ENCODE results near the gene LITAFD. TPM values are rescaled to one million over a fixed set of nuclear protein-coding genes. Genes with fewer than 3 reads are reported as not detected.
A peak's percentile ranks its signal among the peaks of the same experiment; 100 is the strongest.

Gene LITAFD
- total and polyA plus RNA-seq, 2 experiments from 2014 or later, result not detected

- TF ChIP-seq REST (IDR thresholded peaks at IDR 0.05; ENCODE audit: unreplicated experiment), result no peak
These were observed 10.0 kb downstream of the LITAFD start (continued) for GRCh38 chr16:8892101-8892575.

- Histone ChIP-seq H3K4me2 (no peak overlapping the region), H3K36me3 (ENCODE audit: insufficient read depth) (peaks cover 65% of the 10 kb centered on the region), H3K27ac (ENCODE audit: low read depth) (no peak overlapping the region), H3K9me2 (ENCODE audit: insufficient read depth) (no peaks in the 10 kb centered on the region), H3F3A (replicated peaks; ENCODE audit: low read depth) (peaks cover 9% of the 10 kb centered on the region; the same call in 1 of the 2 replicates), H2AFZ (no peak overlapping the region), H3K4me1 (ENCODE audit: insufficient read depth) (no peaks in the 10 kb centered on the region), H3K79me2 (replicated peaks; ENCODE audit: insufficient read depth) (no peaks in the 10 kb centered on the region; the same call in 1 of the 2 replicates), H3K4me3 (no peak overlapping the region), H3K27me3 (ENCODE audit: insufficient read depth) (no peaks in the 10 kb centered on the region), H4K20me1 (replicated peaks; ENCODE audit: insufficient read depth) (peaks cover 5% of the 10 kb centered on the region)
- no peak for ATAC-seq
- no peaks in the 10 kb centered on the region for H3K4me1 Mint-ChIP-seq
- H3K27ac Mint-ChIP-seq, result no peak overlapping the region
- peaks cover 21% of the 10 kb centered on the region for H3K27me3 Mint-ChIP-seq (ENCODE audit: insufficient read depth, low read depth, poor library complexity)
- peak; percentile 32 for DNase-seq (ENCODE audit: low spot score)
- H3K36me3 Mint-ChIP-seq (ENCODE audit: low read depth), result peaks cover 84% of the 10 kb centered on the region
- no peak overlapping the region for H3K4me3 Mint-ChIP-seq
- TF ChIP-seq ZNF331 (CRISPR knock-in tag; IDR thresholded peaks at IDR 0.05; ENCODE audit: low read depth), result no peak
- no peak for TF ChIP-seq STAT1 (IDR thresholded peaks at IDR 0.05; ENCODE audit: unreplicated experiment)
- no peak for TF ChIP-seq CREB1 (CRISPR knock-in tag; IDR thresholded peaks at IDR 0.05; ENCODE audit: low read depth)
- no peaks in the 10 kb centered on the region for H3K9me3 Mint-ChIP-seq
These were observed 11.3 kb downstream of the LITAFD start for GRCh38 chr16:8893426-8893825.

- Histone ChIP-seq H3F3A (replicated peaks; ENCODE audit: low read depth) (peaks cover 9% of the 10 kb centered on the region; the same call in 1 of the 2 replicates), H3K36me3 (ENCODE audit: insufficient read depth) (peaks cover 72% of the 10 kb centered on the region), H3K27ac (ENCODE audit: low read depth) (no peak overlapping the region), H3K9me2 (ENCODE audit: insufficient read depth) (no peaks in the 10 kb centered on the region), H3K79me2 (replicated peaks; ENCODE audit: insufficient read depth) (no peaks in the 10 kb centered on the region; the same call in 1 of the 2 replicates), H3K27me3 (ENCODE audit: insufficient read depth) (no peaks in the 10 kb centered on the region), H3K4me2 (no peak overlapping the region), H4K20me1 (replicated peaks; ENCODE audit: insufficient read depth) (peaks cover 12% of the 10 kb centered on the region), H3K4me3 (no peak overlapping the region), H3K4me1 (ENCODE audit: insufficient read depth) (no peaks in the 10 kb centered on the region), H2AFZ (no peak overlapping the region)
- H3K27ac Mint-ChIP-seq, result no peak overlapping the region
- ATAC-seq (no peak), DNase-seq (ENCODE audit: low spot score) (no peak)
- peaks cover 91% of the 10 kb centered on the region for H3K36me3 Mint-ChIP-seq (ENCODE audit: low read depth)
- H3K4me3 Mint-ChIP-seq, result no peak overlapping the region
- H3K9me3 Mint-ChIP-seq, result no peaks in the 10 kb centered on the region
- no peaks in the 10 kb centered on the region for H3K4me1 Mint-ChIP-seq
- peaks cover 21% of the 10 kb centered on the region for H3K27me3 Mint-ChIP-seq (ENCODE audit: insufficient read depth, low read depth, poor library complexity)
- no peak for TF ChIP-seq ZNF114 (CRISPR knock-in tag; IDR thresholded peaks at IDR 0.05)
- TF ChIP-seq ETS1 (IDR thresholded peaks at IDR 0.05), result no peak
- no peak for TF ChIP-seq EZH2phosphoT487 (IDR thresholded peaks at IDR 0.05; ENCODE audit: unreplicated experiment)
- no peak for TF ChIP-seq NANOG (IDR thresholded peaks at IDR 0.05; ENCODE audit: borderline replicate concordance)
- TF ChIP-seq STAT1 (IDR thresholded peaks at IDR 0.05; ENCODE audit: unreplicated experiment), result no peak
- no peak for TF ChIP-seq JUNB (IDR thresholded peaks at IDR 0.05; ENCODE audit: unreplicated experiment)
- TF ChIP-seq POLR2AphosphoS5 (IDR thresholded peaks at IDR 0.05; ENCODE audit: low read depth), result no peak
These were observed 12.0 kb downstream of the LITAFD start for GRCh38 chr16:8893976-8894690.

Measured in GM23338 (cell line).